SW480 (cell line): ENCODE results near the gene SLC26A11.
A peak's percentile ranks its signal among the peaks of the same experiment; 100 is the strongest.
"Not testable (repeated sequence)": the region's sequence is repeated elsewhere in the genome, so short reads cannot be mapped to it uniquely, and the experiment has no call there.

Experiments
- DNase-seq: peaks from one replicate; pipeline ENCODE4 v3.0.0-alpha.2; 2016; ENCODE audit warnings: low spot score

Gene SLC26A11

DNA sequence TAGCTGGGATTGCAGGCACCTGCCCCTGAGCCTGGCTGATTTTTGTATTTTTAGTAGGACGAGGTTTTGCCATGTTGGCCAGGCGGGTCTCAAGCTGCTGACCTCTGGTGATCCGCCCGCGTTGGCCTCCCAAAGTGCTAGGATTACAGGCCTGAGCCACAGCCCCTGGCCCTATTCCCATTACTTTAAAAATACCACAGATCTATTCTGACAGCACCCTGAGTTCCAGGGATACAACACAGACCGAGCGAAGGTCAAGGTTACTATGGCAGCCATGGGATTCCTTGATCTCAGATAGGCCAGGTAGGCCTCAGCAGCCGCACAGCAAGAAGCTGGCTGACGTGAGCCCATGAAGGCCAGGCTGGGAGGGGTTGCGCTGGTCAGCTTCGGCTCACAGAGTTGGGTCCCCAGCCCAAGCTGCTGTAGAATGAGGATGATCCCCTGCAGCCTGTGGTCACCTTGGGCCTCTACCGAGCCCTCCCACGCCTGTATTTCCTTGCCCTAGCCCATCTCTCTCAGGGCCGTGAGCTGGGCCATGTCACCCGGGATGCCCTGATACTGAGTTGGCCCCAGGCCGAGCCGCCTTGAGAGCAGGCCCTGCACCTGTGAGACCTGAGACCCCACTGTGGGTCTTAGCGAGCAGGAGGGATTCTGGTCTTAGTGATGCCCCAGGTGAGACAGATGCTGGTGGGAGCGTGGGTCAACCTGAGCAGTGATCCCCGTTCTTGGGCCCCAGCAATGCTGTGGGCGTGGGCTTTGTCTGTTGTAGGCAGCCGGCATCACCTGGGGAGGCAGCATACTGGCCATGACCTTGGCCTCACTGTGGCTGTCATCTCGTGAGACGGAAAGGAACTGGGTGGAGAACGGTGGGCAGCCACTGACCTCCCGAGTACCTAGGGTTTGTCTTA, 23.6 kb downstream of the SLC26A11 start:
- no peak for DNase-seq

DNA sequence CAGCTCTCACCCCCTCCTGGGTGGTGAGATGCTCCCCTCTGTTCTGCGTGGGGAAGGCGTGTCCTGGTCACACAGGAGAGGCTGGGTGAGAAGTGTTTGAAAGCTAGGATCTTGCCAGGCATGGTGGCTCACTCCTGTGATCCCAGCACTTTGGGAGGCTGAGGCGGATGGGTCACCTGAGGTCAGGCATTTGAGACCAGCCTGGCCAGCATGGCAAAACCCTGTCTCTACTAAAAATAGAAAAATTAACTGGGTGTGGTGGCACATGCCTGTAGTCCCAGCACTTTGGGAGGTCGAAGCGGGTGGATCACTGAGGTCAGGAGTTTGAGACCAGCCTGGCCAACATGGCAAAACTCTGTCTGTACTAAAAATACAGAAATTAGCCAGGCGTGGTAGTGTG, 24.2 kb downstream of the SLC26A11 start:
- DNase-seq: not testable (repeated sequence)

DNA sequence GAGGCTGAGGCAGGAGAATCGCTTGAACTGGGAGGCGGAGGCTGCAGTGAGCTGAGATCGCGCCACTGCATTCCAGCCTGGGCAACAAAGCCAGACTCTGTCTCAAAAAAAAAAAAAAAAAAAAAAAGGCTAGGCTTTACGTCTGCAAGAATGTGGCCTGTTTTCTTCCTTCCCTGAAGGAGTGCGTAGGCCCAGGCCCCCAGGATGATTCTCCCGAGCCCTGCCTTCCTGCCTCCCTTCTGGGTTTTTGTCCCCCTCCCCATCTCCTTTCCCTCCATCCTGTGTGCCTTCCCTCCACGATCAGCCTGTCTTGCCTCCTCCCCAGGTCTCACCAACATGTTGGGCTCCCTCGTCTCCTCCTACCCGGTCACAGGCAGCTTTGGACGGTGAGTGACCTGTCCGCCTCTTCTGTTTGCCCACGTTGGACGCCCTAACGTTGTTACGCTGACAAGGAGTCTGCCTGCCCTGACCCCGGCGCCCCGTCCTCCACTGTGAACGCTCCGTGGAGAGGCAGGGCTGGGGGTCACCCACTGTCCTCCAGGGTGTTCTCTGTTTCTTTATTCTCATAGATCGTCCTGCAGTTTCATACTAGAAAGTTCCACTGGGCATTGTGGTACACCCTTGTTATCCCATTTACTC, 24.8 kb downstream of the SLC26A11 start:
- DNase-seq: no peak

DNA sequence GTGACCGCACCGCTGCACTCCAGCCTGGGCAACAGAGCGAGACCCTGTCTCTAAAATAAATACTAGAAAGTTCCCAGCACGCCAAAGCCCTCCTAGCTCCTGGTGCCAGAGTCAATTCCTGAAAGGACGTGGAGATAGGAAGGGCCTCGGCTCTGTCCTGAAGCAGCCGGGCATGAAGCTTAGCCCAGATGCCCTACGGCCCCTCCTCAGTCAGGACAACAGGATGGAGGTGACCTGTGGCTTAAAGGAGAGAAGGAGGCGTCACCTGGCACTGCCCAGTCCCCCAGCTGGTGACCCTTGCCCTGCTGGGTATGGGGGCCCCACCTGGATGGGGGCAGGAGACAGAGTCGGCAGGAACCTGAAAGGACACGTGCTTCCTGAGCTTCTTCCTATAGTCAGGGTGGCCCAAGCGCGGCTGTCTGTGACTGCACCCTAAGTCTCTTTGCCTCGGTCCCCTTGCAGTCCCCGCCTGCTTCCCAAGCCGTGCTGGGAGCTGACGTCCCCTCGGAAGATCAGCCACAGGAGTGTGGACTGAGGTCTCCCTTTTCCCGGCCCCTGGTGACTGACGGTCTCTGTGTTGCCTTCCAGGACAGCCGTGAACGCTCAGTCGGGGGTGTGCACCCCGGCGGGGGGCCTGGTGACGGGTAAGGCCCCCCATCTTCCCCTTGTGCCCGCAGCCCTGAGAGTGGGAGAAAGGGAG, 25.5 kb downstream of the SLC26A11 start:
- DNase-seq: no peak

DNA sequence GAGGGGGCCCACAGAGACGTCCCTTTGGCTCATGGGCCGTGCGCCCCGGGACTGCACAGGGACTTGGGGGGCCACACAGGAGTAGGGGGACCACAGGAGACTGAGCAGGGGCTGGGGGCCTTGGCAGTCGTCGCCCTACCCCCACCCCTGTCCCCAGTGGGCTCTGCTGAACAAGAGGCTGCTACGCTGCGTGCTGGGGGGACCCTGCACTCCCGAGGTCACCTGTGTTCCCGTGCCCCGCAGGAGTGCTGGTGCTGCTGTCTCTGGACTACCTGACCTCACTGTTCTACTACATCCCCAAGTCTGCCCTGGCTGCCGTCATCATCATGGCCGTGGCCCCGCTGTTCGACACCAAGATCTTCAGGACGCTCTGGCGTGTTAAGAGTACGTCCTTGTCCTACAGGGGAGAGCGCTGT, 26.0 kb downstream of the SLC26A11 start:
- DNase-seq: no peak

DNA sequence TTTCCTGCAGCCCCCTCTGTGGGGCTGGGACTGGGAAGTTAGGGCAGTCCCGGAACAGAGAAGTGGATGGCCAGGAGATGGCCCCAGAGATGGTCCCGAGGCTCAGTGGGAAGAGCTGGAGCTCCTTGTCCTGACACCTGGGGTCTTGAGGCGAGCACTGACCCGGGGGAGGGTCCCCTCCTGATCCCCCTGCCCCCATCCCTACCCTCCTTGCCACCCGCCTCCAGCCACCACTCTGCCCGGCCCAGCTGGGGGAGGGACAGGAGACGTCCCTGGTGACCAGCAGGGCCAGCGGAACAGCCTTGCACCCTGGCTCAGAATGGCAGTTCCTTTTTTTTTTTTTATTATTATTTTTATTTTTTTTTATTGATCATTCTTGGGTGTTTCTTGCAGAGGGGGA, 26.5 kb downstream of the SLC26A11 start:
- no peak for DNase-seq

DNA sequence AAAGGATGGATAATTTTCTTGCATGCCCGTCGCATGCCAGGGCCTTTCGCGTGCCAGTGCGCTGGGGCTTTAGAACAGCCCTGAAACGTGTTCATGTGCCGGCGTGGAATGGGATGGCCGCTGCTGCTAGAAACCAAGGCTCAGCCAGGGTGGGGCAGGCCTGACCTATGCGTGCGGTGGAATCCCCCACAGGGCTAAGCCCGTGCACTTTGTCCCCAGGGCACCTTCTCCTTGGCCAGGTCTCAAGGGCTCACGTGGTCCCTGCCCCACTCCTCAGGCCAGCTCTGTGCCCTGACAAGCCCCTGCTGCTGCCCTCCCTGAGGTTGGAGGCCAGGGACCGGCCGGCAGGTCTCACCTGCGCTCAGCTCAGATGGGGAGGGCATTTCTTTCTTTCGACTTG, 27.3 kb downstream of the SLC26A11 start:
- no peak for DNase-seq

DNA sequence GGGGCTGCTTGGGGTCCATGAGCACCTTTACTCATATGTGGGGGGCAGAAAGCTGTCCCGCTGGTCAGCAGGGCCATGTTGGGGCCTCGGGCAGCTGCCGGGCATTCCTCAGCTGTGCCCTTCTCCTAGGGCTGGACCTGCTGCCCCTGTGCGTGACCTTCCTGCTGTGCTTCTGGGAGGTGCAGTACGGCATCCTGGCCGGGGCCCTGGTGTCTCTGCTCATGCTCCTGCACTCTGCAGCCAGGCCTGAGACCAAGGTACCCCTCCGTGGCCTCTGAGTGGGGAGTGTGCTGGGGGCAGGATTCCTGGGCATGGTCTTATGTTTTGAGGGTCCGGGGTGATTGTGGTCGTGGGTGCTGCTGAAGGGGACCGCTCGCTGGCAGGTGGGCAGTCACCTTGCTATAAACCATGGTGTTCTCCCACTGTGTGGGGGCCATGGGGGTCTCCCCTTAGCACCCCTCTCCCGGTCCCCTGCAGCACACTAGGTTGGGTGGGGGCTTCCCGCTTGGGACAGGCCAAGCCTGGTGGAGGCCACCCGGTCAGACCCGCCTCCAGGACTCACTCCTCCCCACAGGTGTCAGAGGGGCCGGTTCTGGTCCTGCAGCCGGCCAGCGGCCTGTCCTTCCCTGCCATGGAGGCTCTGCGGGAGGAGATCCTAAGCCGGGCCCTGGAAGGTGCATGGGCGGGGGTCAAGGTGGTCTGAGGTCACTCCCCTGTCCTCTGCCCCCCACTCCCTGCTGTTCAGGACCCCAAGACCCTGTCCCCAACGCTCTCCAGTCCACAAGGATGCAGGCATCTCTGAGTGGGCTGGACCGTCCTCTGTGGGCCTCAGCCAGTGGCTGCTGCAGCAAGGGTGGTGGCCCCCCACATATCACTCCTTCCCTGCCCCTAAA, 28.0 kb downstream of the SLC26A11 start:
- no peak for DNase-seq

DNA sequence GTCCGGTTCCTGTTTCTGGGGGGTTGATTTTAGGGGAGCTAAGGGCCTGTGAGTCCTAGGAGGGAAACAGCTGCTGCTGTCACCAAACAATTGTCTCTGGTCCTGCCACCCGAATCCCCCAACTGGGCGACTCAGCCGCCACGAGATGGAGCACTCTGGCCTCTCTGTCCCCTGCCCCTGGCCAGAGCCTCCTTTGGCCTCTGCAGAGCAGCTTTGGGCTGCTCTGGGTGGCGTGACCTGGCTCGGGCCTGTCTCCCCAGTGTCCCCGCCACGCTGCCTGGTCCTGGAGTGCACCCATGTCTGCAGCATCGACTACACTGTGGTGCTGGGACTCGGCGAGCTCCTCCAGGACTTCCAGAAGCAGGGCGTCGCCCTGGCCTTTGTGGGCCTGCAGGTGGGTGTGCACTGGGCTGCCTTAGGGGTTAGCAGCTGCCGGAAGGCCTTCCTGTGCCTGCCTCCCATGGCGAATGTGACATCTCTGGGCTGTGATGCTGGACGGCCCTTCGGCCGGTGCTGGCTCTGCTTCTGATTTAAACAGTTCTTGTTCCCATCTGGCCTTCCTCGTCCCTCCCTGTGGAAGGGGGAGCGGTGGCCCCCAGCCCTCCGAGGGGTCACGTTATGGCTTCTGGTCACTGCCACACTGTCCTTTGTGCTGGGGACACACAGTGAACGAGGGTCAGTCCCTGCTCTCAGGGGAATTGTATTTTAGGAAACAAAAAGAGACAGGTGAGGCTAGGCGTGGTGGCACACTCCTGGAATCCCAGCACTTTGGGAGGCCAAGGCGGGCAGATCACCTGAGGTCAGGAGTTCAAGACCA, 28.9 kb downstream of the SLC26A11 start:
- no peak for DNase-seq

DNA sequence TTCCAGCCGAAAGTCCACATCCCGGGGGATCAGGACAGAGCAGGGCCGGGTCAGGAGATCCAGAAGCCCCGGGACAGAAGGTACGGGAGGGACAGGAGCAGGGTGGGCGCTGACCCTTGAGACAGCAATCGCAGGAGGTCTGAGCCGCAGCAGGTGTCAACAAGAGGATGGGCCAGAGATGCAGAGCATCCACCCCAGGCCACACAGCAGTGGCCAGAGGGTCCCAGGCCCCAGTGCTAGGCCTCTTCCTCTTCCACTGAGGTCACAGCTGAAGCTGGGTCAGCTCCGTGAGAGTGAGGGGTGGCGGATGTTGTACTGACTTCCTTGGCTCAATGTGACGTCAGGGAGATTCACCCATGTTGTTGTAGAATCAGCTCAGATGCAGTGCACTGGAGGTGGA, 31.7 kb downstream of the SLC26A11 start:
- no peak for DNase-seq

DNA sequence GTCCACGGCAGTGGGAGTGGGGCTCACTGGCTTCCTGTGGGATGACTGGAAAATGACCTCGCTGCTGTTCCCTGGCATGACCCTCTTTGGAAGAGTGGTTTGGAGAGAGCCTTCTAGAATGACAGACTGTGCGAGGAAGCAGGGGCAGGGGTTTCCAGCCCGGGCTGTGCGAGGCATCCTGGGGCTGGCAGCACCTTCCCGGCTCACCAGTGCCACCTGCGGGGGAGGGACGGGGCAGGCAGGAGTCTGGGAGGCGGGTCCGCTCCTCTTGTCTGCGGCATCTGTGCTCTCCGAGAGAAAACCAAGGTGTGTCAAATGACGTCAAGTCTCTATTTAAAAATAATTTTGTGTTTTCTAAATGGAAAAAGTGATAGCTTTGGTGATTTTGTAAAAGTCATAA, 32.6 kb downstream of the SLC26A11 start:
- peak; percentile 70 for DNase-seq

DNA sequence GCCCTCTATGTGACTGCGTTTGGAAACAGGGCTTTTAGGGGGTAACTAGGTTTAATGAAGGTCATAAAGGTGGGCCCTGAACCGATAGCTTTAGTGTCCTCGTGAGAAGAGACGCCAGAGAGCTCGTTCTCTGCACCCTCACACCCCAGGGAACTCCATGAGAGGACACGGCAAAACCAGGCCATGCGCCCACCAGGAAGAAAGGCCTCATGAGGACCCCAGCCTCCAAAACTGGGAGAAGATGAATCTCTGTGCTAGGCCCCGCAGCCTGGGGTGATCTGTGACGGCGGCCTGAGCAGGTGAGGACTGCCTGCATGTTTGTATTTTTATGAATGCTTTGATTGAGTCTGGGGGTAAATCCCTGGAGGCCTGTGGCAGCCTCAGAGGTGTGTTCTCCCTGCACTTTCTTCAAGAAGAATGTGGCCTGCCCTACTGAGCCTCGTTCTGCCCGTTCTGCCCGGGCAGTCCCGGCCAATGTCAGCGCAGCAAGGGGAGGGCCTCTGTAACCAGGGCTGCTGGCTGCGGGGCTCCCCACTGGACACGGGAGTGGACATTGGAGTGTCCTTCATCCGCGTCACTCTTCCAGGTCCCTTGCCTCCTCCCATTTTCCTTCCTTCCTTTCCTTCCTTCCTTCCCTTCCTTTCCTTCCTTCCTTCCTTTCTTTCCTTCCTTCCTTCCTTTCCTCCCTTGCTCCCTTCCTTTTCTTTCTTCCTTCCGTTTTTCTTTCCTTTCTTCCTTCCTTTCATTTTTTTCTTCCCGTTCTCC, 33.6 kb downstream of the SLC26A11 start:
- DNase-seq: no peak

DNA sequence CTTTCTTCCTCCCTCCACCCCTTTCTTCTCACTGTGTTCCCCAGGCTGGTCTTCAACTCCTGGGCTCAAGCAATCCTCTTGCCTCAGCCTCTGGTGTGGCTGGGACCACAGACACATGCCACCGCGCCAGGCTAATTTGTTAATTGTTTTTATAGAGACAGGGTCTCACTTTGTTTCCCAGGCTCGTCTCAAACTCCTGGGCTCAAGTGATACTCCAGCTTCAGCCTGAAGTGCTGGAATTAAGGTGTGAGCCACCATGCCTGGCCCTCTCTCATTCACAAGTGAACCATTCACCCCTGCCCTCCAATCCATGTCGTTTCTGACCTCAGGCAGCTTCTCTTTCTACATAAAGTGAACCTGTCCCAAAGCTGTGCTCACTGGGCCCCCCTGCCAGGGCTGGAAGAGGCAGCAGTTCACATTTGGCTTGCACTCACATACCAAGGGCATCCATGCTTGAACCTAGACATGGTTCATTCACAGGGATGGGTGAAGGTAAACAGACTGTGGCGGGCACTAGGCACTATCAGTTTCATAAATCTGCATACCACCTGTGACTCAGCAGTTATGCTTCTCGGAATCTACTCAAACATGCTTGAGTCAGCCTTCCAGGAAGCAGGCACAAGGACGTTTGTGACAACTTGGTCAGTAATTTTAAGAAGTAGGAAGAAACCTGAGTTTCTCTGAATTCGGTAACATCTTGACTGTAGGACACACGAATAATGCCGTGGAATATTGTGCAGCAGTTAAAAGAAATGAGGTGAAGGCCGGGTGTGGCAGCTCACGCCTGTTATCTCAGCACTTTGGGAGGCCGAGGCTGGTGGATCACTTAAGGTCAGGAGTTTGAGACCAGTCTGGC, 34.4 kb downstream of the SLC26A11 start:
- peak; percentile 82 for DNase-seq

DNA sequence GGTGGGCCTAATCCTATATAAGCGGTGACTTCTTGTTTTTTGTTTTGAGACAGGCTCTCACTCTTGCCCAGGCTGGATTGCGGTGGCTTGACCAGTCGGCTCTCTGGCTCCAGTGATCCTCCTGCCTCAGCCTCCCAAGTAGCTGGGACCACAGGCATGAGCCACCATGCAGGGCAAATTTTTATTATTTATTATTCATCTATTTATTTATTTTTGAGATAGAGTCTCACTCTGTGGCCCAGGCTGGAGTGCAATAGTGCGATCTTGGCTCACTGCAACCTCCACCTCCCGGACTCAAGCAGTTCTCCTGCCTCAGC, 35.8 kb downstream of the SLC26A11 start:
- DNase-seq: no peak

DNA sequence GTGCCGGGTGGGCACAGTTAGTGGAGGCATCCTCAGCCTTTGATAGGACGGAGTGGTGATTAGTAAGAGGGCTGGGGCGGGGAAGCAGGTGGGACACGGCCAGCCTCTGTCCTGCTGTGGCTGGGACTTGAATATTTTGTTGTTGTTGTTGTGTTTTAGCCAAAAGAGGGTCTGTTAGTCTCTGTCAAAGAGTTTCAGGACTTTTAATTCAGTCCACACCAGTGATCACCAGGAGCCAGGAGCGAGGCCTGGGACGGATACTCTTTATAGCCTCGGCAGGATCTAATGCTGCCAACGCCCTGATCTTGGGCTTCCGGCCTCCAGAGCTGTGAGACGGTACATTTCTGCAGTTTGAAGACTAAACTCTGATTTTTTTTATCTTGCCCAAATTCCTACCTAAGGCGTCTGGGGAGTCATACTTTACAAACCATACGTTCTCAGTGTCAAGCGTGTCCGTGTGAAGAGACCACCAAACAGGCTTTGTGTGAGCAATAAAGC, 37.5 kb downstream of the SLC26A11 start:
- peak; percentile 44 for DNase-seq

DNA sequence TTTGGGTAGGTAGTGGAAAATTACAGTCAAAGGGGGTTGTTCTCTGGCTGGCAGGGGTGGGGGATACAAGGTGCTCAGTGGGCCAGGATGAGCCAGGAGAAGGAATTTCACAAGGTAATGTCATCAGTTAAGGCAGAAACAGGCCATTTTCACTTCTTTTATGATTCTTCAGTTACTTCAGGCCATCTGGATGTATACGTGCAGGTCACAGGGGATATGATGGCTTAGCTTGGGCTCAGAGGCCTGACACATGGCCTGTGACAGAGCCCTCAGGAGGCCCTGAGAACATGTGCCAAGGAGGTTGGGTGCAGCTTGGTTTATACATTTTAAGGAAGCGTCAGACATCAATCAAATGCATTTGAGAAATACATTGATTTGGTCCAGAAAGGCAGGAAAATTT, 38.1 kb downstream of the SLC26A11 start:
- not testable (repeated sequence) for DNase-seq

DNA sequence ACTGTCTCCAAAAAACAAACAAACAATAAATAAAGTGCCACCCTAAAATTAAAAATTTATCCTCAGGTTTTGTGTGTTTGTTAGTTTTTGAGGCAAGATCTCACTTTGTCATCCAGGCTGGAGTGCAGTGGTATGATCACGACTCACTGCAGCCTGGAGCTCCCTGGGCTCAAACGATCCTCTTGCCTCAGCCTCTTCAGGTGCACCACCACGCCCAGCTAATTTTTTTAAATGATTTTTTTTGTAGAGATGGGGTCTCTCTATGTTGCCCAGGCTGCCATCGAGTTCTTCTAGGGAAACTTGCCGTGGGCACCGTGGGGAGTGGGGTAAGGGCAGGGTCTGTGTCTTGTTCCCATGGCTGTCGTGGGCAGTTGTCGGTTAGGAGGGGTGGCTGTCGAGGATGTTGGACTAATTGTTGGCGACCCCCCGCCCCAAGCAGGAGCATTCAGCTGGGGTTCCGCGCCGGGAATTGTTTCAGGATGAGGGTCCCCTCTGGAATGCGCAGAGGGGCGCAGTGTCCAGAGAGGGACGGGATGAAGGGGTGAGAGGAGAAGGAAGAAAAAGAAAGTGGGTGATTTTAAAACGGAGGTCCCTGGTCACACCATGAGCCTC, 39.3 kb downstream of the SLC26A11 start:
- DNase-seq: peak; percentile 13

DNA sequence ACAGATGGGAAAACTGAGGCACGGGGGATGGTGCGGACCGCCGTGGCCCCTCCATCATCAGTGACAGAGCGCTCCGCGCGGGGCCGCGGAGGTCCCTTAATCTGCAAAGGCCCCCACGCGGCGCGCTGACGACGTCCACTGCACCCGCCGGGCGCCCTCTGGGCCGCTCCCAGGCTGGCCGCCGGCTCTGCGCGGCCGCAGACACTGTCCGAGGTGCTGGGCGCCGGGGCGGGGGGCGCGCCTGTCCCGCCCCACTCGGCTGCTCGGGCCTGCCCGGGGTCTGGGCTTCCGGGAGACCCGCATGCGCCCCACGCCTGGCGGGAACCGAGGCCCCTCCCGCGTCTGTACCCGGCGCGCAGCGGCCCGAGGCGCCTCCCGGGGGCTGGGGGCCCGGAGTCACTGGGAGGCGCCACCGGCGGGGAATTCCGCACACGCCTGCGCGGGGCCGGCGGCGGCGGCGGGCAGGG, 39.9 kb downstream of the SLC26A11 start:
- DNase-seq: peak; percentile 50

DNA sequence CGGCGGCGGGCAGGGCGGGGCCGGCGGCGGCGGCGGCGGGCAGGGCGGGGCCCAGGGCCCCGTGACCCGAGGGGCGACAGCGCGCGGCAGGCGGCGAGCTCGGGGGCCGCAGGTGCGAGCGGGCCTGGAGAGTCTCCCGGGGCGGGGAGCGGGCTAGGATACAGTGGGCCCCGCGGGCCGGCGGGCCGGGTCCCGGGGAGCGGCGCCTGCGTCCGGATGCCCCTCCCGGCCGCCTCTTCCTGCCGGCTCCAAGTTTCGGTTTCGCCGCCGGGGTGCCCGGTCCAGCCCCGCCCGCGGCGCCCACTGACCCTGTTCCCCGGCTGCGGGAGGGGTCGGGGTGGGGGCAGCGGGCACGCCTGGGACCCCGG, 40.5 kb downstream of the SLC26A11 start, which contains the start of gene RNF213:
Gene RNF213 (plus strand): TSS at position 62 of the 368 bp plus-strand sequence. CDS start 2,830 bp downstream, outside the sequence.
- DNase-seq: peak; percentile 42
